Amniotic epithelial cell (primary cell): ENCODE measurements around the gene NOS1AP.
"Not testable (repeated sequence)": the region's sequence is repeated elsewhere in the genome, so short reads cannot be mapped to it uniquely, and the experiment has no call there.

Experiments
- DNase-seq: peaks from one replicate; pipeline ENCODE4 v3.0.0-alpha.2; 2010; ENCODE audit warnings: low read depth

Gene NOS1AP

GRCh38 chr1:162336621-162337285 lies 267.3 kb downstream of the NOS1AP start:
- DNase-seq, result no peak

DNA sequence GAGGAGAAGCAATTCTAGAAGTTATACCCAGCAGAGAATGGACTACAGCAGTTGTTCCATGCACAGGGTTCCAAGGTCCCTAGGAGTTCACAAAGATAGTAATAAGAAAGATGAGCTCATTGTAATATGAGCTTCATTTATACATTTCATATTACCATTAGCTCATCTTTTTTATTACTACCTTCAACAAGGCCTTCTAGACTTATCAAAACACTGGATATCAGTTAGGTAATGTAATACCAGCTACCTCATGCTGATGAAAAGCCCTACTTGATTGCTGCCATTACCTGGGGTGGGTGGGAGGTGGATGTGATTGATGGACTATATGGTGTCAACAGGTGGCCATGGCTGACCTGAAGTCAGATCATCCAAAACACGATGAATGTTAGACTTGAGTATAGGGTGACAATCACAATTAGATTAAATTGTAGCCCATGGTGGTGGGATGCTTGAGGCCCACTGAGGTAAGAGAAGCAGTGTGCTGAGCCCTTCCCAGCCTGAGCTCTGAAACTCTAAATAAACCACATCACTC lies 273.0 kb downstream of the NOS1AP start:
- no peak for DNase-seq

GRCh38 chr1:162343470-162343869 lies 274.0 kb downstream of the NOS1AP start:
- DNase-seq, result no peak

GRCh38 chr1:162347281-162347680 lies 277.8 kb downstream of the NOS1AP start:
- no peak for DNase-seq

GRCh38 chr1:162349635-162350330 lies 280.3 kb downstream of the NOS1AP start:
- peak; percentile 96 for DNase-seq

DNA sequence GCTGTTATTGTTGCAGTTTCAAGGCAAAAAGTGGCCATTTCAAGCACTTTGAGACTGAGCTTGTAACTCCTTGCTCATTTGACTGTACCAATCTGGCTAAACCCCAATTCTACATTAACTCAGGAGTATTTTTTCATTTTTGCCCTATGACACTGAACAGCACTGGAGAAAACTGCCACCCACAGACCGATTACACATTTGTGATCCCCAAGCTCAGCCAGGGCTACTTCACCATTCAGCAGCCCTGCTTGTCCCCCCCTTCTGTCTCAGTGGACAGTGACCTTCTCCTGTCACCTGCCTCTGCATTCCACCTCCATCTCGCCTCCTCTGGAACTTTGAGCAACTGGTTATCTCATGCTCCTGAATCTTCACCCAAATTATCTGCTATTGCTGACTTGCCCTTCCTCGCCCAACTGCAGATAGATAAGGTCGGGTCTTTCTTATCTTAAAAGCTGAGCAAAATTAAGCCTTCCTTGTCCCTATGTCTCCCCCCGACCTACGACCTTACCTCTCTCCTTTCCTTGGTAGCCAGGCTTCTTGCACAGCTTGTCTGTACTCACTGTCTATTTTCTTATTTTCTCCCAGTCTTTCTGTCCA lies 281.9 kb downstream of the NOS1AP start:
- no peak for DNase-seq

DNA sequence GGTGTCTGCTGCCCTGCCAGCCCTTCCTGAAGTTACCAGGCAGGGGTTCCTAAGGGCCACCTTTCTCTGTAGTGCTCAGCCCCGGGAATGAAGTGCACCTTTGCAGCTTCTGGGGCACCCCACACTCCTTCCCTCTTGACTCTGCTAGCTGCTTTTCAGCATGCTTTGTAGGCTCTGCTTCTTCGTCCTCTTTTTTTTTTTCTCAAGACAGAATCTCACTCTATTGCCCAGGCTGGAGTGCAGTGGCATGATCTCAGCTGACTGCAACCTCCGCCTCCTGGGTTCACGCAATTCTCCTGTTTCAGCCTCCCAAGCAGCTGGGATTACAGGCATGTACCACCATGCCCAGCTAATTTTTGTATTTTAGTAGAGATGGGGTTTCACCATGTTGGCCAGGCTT lies 282.4 kb downstream of the NOS1AP start:
- not testable (repeated sequence) for DNase-seq

- no peak for DNase-seq
Measured at GRCh38 chr1:162353078-162353477, 283.6 kb downstream of the NOS1AP start.

- DNase-seq, result no peak
Measured at GRCh38 chr1:162353702-162354101, 284.2 kb downstream of the NOS1AP start.

- DNase-seq, result peak; percentile 63
Measured at GRCh38 chr1:162357681-162358266, 288.3 kb downstream of the NOS1AP start.

GRCh38 chr1:162358928-162359327 lies 289.4 kb downstream of the NOS1AP start:
- DNase-seq, result no peak

DNA sequence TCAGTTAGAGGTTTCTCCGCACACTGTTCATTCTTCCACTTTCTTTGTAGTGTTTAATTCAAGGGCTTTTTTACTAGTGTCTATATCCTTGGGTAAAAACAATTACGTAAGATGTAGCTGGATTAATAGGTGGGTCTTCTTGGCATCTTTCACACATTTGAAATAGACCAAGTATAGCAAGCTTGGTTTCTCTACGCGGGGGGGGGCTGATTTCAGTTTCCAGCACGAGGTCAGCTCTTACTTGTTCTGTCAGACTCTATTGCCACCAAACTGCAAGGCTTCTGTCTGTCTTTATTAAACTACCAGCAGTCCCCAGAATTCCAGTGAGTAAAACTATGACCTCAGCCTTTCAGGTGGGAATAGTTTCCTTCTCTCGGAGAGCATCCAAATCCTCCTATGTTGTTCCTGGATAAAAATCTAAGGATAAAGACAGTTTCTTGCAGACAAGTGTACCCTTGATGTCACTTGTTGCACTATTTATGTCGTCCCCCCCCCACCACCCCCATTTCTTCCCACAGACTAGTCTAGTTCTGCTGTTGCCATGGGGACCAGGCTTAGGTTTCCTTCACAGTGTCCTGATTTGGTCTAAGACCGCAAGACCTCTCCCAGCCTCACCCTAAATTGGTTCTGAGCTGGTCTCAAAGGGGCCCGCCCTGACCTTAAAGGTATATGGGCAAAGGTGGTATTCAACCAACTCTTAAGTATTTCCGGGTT lies 290.2 kb downstream of the NOS1AP start:
- no peak for DNase-seq

GRCh38 chr1:162360237-162360873 lies 290.9 kb downstream of the NOS1AP start:
- no peak for DNase-seq

GRCh38 chr1:162360874-162361260 lies 291.4 kb downstream of the NOS1AP start:
- DNase-seq, result no peak

- DNase-seq, result no peak
Measured at GRCh38 chr1:162361349-162361748, 291.9 kb downstream of the NOS1AP start.

DNA sequence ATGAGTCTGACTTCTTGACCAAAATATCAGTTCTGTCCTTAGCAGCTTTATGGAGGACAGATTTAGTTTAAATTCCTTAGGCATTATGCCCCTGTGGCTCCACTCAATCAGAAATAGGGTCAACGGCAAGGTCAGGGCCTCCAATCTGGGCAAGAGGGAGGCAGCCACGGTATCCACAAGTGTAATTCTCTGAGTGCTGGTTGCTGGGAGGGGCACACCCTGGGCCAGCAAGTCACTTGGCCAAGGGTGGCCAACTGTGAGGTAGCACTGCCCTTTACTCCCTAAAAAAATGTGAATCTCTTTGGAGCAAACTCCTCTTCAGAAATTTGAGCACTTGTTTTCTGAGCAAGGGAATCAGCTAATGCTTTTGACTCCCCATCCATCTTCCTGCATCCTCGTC lies 294.3 kb downstream of the NOS1AP start:
- DNase-seq, result no peak

- peak; percentile 33 for DNase-seq
Measured at GRCh38 chr1:162364498-162364897, 295.0 kb downstream of the NOS1AP start.

DNA sequence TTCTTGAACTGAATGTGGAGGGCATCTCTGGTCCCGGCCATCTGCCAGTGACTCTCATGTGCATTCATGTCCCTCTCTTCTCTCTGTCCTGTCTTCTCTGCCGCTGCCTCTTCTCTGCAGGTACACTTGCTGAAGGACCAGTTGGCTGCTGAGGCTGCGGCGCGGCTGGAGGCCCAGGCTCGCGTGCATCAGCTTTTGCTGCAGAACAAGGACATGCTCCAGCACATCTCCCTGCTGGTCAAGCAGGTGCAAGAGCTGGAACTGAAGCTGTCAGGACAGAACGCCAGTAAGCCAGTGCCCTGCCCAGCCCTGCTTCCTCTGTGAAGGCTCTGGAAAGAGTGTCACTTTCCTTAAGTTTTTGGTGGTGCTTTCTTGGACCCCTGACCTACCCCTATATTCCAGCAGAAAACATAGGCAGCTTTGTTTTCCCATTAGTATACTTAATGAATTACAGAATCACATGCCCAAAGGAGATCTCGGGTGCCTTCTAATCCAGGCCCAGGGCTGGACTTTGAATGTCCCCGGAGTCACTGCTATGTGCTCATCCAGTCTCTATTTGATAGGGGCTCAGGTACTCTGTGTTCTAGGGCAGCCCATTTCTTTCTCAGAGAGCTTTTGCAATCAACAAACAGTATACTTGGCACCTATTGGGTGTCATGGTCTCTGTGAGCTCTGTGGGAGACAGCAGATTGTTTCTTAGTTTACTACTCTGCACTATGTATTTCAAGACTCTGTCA lies 296.0 kb downstream of the NOS1AP start:
- DNase-seq, result no peak

- peak; percentile 72 for DNase-seq
Measured at GRCh38 chr1:162366149-162366548, 296.7 kb downstream of the NOS1AP start.

DNA sequence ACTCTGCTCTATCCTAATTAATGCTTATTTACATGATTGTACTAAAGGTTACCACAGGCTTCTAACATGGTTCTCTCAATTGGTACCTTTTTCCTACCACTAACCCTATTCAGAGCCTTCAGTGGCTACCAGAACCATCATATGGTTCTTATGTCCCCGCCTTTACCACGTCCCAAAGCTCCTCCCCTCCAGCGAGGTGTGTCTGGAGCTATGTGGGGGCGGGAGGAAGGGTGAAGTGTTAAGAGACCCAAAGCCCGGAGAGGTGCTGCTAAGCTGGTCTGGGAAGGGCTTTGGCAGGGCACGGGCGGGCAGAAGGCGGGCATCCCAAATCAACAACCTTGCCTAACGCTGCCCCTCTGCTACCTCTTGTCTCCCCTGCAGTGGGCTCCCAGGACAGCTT lies 297.2 kb downstream of the NOS1AP start:
- no peak for DNase-seq

DNA sequence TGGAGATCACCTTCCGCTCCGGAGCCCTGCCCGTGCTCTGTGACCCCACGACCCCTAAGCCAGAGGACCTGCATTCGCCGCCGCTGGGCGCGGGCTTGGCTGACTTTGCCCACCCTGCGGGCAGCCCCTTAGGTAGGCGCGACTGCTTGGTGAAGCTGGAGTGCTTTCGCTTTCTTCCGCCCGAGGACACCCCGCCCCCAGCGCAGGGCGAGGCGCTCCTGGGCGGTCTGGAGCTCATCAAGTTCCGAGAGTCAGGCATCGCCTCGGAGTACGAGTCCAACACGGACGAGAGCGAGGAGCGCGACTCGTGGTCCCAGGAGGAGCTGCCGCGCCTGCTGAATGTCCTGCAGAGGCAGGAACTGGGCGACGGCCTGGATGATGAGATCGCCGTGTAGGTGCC lies 297.6 kb downstream of the NOS1AP start:
- peak; percentile 34 for DNase-seq
